BJ (cell line): ENCODE data around the gene SLC16A14. TPM values are rescaled to one million over a fixed set of nuclear protein-coding genes. Genes with fewer than 3 reads are reported as not detected.

Source experiments
- CTCF ChIA-PET: fragments of 350-600 bp; formaldehyde crosslinking; extraction: SDS; loops from one replicate; lab custom pipeline; 2021; ENCODE audit warnings: antibody characterized with exemption, inconsistent platforms; lab: Yijun Ruan, JAX
- POLR2A ChIA-PET: fragments of 300-600 bp; sonication (Branson Sonifier 250); formaldehyde crosslinking; extraction: SDS; loops from one replicate; lab custom pipeline; 2021; ENCODE audit warnings: antibody characterized with exemption; lab: Charles Lee
- DNase-seq: peaks from one replicate; pipeline ENCODE4 v3.0.0-alpha.2; 2011; ENCODE audit warnings: low read depth
- H3K27me3 ChIP-seq: 2 replicates; pipeline ENCODE4 v1.6.0; 2011; ENCODE audit warnings: low read length; ENCODE audit not compliant: control insufficient read depth, insufficient read depth
- H3K36me3 ChIP-seq: 2 replicates; pipeline ENCODE4 v1.5.1; 2011; ENCODE audit warnings: low read length; ENCODE audit not compliant: control insufficient read depth, insufficient read depth
- H3K4me3 ChIP-seq: 2 replicates; pipeline ENCODE4 v1.5.1; 2011; ENCODE audit warnings: low read depth, mild to moderate bottlenecking, control low read depth, low read length
- polyA plus RNA-seq: library from polyadenylated mRNA; depleted of rRNA; stranded (reverse); fragments of >200 nt; gene quantifications from 2 replicates; pipeline ENCODE4 v1.2.3, GENCODE V29; 2011
- TF ChIP-seq, protein P1 (sequence below): IDR thresholded peaks from 2 replicates; pipeline ENCODE4 v1.5.1; 2011; ENCODE audit warnings: low read depth, mild to moderate bottlenecking, control low read depth, inconsistent platforms, low read length, moderate library complexity; ENCODE audit not compliant: insufficient read depth

SLC16A14 gene
- polyA plus RNA-seq, 1 experiment: 0.93 TPM

- ChIA-PET CTCF (interaction anchor here (1.2 to 1.3 kb wide), 2 partner anchors 23 to 50 kb away, joined by 3 read pairs; no protein-coding TSS in a partner anchor), POLR2A (no interaction called here)
- Histone ChIP-seq H3K27me3 (no peaks in the 10 kb centered on the region), H3K36me3 (no peaks in the 10 kb centered on the region), H3K4me3 (no peak overlapping the region)
- TF ChIP-seq, protein P1, sequence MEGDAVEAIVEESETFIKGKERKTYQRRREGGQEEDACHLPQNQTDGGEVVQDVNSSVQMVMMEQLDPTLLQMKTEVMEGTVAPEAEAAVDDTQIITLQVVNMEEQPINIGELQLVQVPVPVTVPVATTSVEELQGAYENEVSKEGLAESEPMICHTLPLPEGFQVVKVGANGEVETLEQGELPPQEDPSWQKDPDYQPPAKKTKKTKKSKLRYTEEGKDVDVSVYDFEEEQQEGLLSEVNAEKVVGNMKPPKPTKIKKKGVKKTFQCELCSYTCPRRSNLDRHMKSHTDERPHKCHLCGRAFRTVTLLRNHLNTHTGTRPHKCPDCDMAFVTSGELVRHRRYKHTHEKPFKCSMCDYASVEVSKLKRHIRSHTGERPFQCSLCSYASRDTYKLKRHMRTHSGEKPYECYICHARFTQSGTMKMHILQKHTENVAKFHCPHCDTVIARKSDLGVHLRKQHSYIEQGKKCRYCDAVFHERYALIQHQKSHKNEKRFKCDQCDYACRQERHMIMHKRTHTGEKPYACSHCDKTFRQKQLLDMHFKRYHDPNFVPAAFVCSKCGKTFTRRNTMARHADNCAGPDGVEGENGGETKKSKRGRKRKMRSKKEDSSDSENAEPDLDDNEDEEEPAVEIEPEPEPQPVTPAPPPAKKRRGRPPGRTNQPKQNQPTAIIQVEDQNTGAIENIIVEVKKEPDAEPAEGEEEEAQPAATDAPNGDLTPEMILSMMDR: no peak
- DNase-seq: no peak
Measured at GRCh38 chr2:230016844-230017243, 51.9 kb downstream of the SLC16A14 start.

DNA sequence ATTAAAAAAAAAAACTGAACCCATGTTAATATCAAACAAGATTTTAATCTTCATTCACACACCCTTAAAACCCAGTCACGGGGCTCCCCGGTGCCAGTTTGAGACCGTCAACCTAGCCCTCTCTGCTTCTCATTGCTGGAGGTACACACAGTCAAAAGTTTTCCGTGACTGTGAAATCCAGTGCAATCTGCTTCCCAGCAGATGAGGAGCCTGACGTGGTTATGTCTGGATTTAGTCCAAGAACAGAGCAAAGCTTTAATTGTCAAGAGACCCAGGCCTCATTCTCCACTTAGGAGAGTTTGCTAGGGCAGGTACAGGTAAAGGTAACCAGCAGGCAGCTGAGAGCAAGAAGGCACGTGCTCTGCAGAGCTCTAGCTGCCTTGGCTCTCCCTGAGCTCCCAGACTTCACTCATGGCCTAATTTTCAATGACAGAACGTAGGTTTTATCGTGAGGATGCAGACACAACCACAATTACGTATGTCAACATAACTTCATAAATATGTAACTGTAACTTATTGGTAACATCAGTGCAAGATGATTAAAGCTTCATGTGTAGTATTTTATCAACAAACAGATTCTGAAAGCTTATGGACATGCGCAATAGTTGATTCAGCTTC, 56.3 kb downstream of the SLC16A14 start:
- TF ChIP-seq, protein P1: no peak
- DNase-seq: no peak
- Histone ChIP-seq H3K4me3 (no peak overlapping the region), H3K36me3 (no peaks in the 10 kb centered on the region), H3K27me3 (no peaks in the 10 kb centered on the region)
- CTCF ChIA-PET: interaction anchor here (0.9 to 6.1 kb wide), 4 partner anchors 54 to 231 kb away, joined by 4 to 77 read pairs (median 15); no protein-coding TSS in a partner anchor
- POLR2A ChIA-PET: interaction anchor here (0.6 kb wide), 1 partner anchor 28 kb away, joined by 3 read pairs; no protein-coding TSS in a partner anchor

DNA sequence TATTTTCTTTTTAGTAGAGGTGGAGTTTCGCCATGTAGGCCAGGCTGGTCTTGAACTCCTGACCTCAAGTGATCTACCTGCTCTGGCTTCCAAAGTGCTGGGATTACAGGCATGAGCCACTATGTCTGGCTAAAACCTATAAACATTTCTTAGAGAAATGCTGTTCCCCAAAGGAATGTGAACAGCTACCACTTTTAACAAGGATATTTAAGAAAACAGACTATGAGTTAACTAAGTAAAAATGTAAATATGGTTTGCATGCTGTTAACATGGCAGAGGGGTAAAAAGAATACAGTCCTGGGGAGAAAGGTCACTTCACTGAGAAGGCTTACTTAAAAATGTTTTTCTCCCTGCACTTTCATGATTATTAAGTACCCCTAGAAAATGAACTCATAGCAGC, 57.1 kb downstream of the SLC16A14 start:
- CTCF ChIA-PET: interaction anchor here (1.7 to 6.1 kb wide), 3 partner anchors 55 to 230 kb away, joined by 6 to 77 read pairs (median 24); no protein-coding TSS in a partner anchor
- Histone ChIP-seq H3K27me3 (no peaks in the 10 kb centered on the region), H3K36me3 (no peaks in the 10 kb centered on the region), H3K4me3 (no peak overlapping the region)
- TF ChIP-seq, protein P1: no peak
- POLR2A ChIA-PET: no interaction called here
- peak; percentile 63 for DNase-seq

DNA sequence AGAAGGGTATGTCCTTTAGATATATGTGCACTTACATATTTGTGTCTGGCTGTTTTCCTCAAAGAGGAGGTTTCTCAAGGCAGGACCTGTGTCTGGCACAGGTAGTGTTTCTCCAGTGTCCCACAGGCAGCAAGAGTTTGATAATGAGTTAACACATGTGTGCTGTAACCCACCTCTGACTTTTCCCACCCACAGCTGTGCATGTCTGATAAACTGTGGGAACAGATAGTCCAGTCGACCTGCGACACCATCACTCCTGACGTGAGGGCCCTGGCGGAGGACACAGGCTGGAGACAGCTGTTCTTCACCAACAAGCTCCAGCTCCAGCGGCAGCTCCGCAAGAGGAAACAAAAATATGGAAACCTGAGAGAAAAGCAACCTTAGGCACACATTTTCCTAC, 58.2 kb downstream of the SLC16A14 start:
- Histone ChIP-seq H3K36me3 (no peaks in the 10 kb centered on the region), H3K4me3 (no peak overlapping the region), H3K27me3 (no peaks in the 10 kb centered on the region)
- no peak for DNase-seq
- TF ChIP-seq, protein P1: no peak
- CTCF ChIA-PET: interaction anchor here (4.4 to 6.1 kb wide), 2 partner anchors 57 to 150 kb away, joined by 24 to 77 read pairs; no protein-coding TSS in a partner anchor
- POLR2A ChIA-PET: no interaction called here

DNA sequence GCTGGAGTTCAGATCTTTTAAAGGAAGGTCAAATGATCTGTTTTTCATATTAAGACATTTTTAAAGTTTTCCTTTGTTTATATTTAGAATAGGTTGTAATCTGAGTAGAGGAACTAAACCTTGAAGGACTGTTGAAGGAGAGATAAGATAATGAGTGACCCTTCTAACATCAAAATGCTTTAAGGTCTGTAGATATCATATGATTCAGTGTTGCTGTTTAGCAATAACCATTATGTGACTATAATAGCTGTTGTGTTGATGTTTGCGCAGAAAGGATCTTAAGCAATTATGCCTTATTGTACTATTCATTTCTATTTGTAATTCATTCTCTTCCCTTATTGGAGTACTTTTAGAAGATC, 60.0 kb downstream of the SLC16A14 start:
- ChIA-PET POLR2A (no interaction called here), CTCF (interaction anchor here (0.7 to 6.1 kb wide), 13 partner anchors 9 to 604 kb away, joined by 3 to 77 read pairs (median 3); no protein-coding TSS in a partner anchor)
- TF ChIP-seq, protein P1: no peak
- Histone ChIP-seq H3K27me3 (no peaks in the 10 kb centered on the region), H3K4me3 (no peak overlapping the region), H3K36me3 (no peaks in the 10 kb centered on the region)
- no peak for DNase-seq
